Loucy (cell line): ENCODE measurements around the gene RBM33.

Source experiments
- H2AFZ ChIP-seq: fragments of 200-600 bp; sonication (generic); 2 replicates; pipeline ENCODE4 v1.6.0; 2016; ENCODE audit warnings: antibody characterized with exemption, mild to moderate bottlenecking, low read length, moderate library complexity
- H3F3A ChIP-seq: fragments of 200-600 bp; 2 replicates; pipeline ENCODE4 v1.6.0; 2016; ENCODE audit warnings: antibody characterized with exemption, low read depth, mild to moderate bottlenecking
- H3K27me3 ChIP-seq: fragments of 200-600 bp; sonication (generic); 2 replicates; pipeline ENCODE4 v1.6.1; 2014; ENCODE audit warnings: low read length, mild to moderate bottlenecking; ENCODE audit not compliant: insufficient read depth, poor library complexity, severe bottlenecking
- H3K36me3 ChIP-seq: fragments of 200-600 bp; sonication (generic); 2 replicates; pipeline ENCODE4 v1.6.1; 2016; ENCODE audit warnings: low read length; ENCODE audit not compliant: insufficient read depth
- H3K4me1 ChIP-seq: fragments of 200-600 bp; sonication (generic); 2 replicates; pipeline ENCODE4 v1.5.1; 2014; ENCODE audit warnings: low read length, mild to moderate bottlenecking; ENCODE audit not compliant: insufficient read depth, poor library complexity, severe bottlenecking
- H3K4me2 ChIP-seq: fragments of 200-600 bp; sonication (generic); 2 replicates; pipeline ENCODE4 v1.6.0; 2014; ENCODE audit warnings: antibody characterized with exemption, low read length, low read depth, mild to moderate bottlenecking; ENCODE audit not compliant: poor library complexity, severe bottlenecking
- H3K4me3 ChIP-seq: fragments of 200-600 bp; sonication (generic); 2 replicates; pipeline ENCODE4 v1.5.1; 2014; ENCODE audit warnings: low read length, mild to moderate bottlenecking, mixed read lengths; ENCODE audit not compliant: poor library complexity, severe bottlenecking
- H3K79me2 ChIP-seq: fragments of 200-600 bp; sonication (generic); 2 replicates; pipeline ENCODE4 v1.6.1; 2014; ENCODE audit warnings: low read length; ENCODE audit not compliant: insufficient read depth
- H3K9ac ChIP-seq: fragments of 200-600 bp; sonication (generic); 2 replicates; pipeline ENCODE4 v1.6.0; 2014; ENCODE audit warnings: mild to moderate bottlenecking, low read depth, low read length, moderate library complexity; ENCODE audit not compliant: poor library complexity, severe bottlenecking
- H3K9me2 ChIP-seq: fragments of 200-600 bp; sonication (generic); replicated peaks from 2 replicates; pipeline ENCODE4 v1.6.1; 2016; ENCODE audit warnings: low read depth, low read length, mixed read lengths
- H3K9me3 ChIP-seq: fragments of 200-600 bp; sonication (generic); 2 replicates; pipeline ENCODE4 v1.6.1; 2014; ENCODE audit warnings: mild to moderate bottlenecking, antibody characterized with exemption, low read length, low read depth; ENCODE audit not compliant: insufficient read depth
- H4K20me1 ChIP-seq: fragments of 200-600 bp; sonication (generic); 2 replicates; pipeline ENCODE4 v1.6.0; 2014; ENCODE audit warnings: antibody characterized with exemption, low read length, mild to moderate bottlenecking; ENCODE audit not compliant: insufficient read depth, poor library complexity, severe bottlenecking
- CTCF ChIP-seq: fragments of 200-600 bp; sonication (generic); conservative IDR thresholded peaks from 2 replicates; pipeline ENCODE4 v1.5.1; 2014; ENCODE audit warnings: mild to moderate bottlenecking, antibody characterized with exemption, low read length
- EZH2phosphoT487 ChIP-seq: fragments of 200-600 bp; IDR thresholded peaks from 2 replicates; pipeline ENCODE4 v1.6.1; 2018; ENCODE audit warnings: antibody characterized with exemption, mild to moderate bottlenecking, moderate library complexity, borderline replicate concordance

Gene RBM33

GRCh38 chr7:155799514-155799913 lies 155.1 kb downstream of the RBM33 start:
- Histone ChIP-seq H3K9ac (no peak overlapping the region), H3K4me3 (no peak overlapping the region), H3K27me3 (peaks cover 4% of the 10 kb centered on the region), H3K4me1 (peaks cover 4% of the 10 kb centered on the region), H3F3A (no peaks in the 10 kb centered on the region), H3K36me3 (no peaks in the 10 kb centered on the region), H3K4me2 (no peak overlapping the region), H3K9me3 (no peaks in the 10 kb centered on the region), H4K20me1 (no peaks in the 10 kb centered on the region), H2AFZ (no peak overlapping the region), H3K9me2 (no peaks in the 10 kb centered on the region), H3K79me2 (no peaks in the 10 kb centered on the region)
- TF ChIP-seq CTCF (no peak), EZH2phosphoT487 (no peak)

- TF ChIP-seq CTCF (no peak), EZH2phosphoT487 (no peak)
- Histone ChIP-seq H3K79me2 (no peaks in the 10 kb centered on the region), H4K20me1 (no peaks in the 10 kb centered on the region), H3K9me3 (no peaks in the 10 kb centered on the region), H3K4me3 (no peak overlapping the region), H3K27me3 (peaks cover 4% of the 10 kb centered on the region), H2AFZ (no peak overlapping the region), H3K36me3 (no peaks in the 10 kb centered on the region), H3K4me1 (peaks cover 9% of the 10 kb centered on the region), H3K9me2 (no peaks in the 10 kb centered on the region), H3F3A (no peaks in the 10 kb centered on the region), H3K4me2 (no peak overlapping the region), H3K9ac (no peak overlapping the region)
These were observed 155.8 kb downstream of the RBM33 start for GRCh38 chr7:155800301-155800700.

- Histone ChIP-seq H3K4me1 (peaks cover 12% of the 10 kb centered on the region), H3K4me3 (no peak overlapping the region), H3F3A (no peaks in the 10 kb centered on the region), H3K9me3 (no peaks in the 10 kb centered on the region), H3K27me3 (peaks cover 4% of the 10 kb centered on the region), H2AFZ (no peak overlapping the region), H3K36me3 (no peaks in the 10 kb centered on the region), H3K9ac (no peak overlapping the region), H3K4me2 (no peak overlapping the region), H3K79me2 (no peaks in the 10 kb centered on the region), H4K20me1 (no peaks in the 10 kb centered on the region), H3K9me2 (no peaks in the 10 kb centered on the region)
- TF ChIP-seq EZH2phosphoT487 (no peak), CTCF (no peak)
These were observed 156.3 kb downstream of the RBM33 start for GRCh38 chr7:155800741-155801267.
